ENCODE data around the gene LRRC71. TPM values are rescaled to one million over a fixed set of nuclear protein-coding genes. Genes with fewer than 3 reads are reported as not detected.

The LRRC71 gene
- total RNA-seq, result not detected in 2 replicates

GRCh38 chr1:156920233-156921052 is at the start of gene LRRC71:
Gene LRRC71, plus strand, starts transcription at chr1:156920632. Its CDS starts 172 bp downstream, at chr1:156920804.
- DNase-seq (ENCODE audit: low read depth), result no peak
- peak; percentile 85 for TF ChIP-seq CTCF (conservative IDR thresholded peaks at IDR 0.05; ENCODE audit: low read depth, low read length)
- peak within 1 kb of the TSS; percentile 34 for H3K4me3 ChIP-seq (ENCODE audit: low read depth, low read length)

GRCh38 chr1:156873659-156874058 is 46.8 kb upstream of the LRRC71 start:
- H3K4me3 ChIP-seq (ENCODE audit: low read depth, low read length), result no peak overlapping the region
- no peak for TF ChIP-seq CTCF (conservative IDR thresholded peaks at IDR 0.05; ENCODE audit: low read depth, low read length)
- no peak for DNase-seq (ENCODE audit: low read depth)

- no peak overlapping the region for H3K4me3 ChIP-seq (ENCODE audit: low read depth, low read length)
- TF ChIP-seq CTCF (conservative IDR thresholded peaks at IDR 0.05; ENCODE audit: low read depth, low read length), result no peak
- no peak for DNase-seq (ENCODE audit: low read depth)
Observed at GRCh38 chr1:156874142-156874541, 46.3 kb upstream of the LRRC71 start.

GRCh38 chr1:156874572-156875340 is 45.7 kb upstream of the LRRC71 start:
- DNase-seq (ENCODE audit: low read depth), result no peak
- no peak for TF ChIP-seq CTCF (conservative IDR thresholded peaks at IDR 0.05; ENCODE audit: low read depth, low read length)
- H3K4me3 ChIP-seq (ENCODE audit: low read depth, low read length), result no peak overlapping the region

GRCh38 chr1:156875341-156875615 is 45.2 kb upstream of the LRRC71 start:
- no peak for TF ChIP-seq CTCF (conservative IDR thresholded peaks at IDR 0.05; ENCODE audit: low read depth, low read length)

GRCh38 chr1:156876281-156876680 is 44.2 kb upstream of the LRRC71 start:
- no peak for TF ChIP-seq CTCF (conservative IDR thresholded peaks at IDR 0.05; ENCODE audit: low read depth, low read length)
- DNase-seq (ENCODE audit: low read depth), result no peak
- H3K4me3 ChIP-seq (ENCODE audit: low read depth, low read length), result no peak overlapping the region

More at GRCh38 chr1:156875341-156875615, 45.2 kb upstream of the LRRC71 start:
- H3K4me3 ChIP-seq (ENCODE audit: low read depth, low read length), result no peak overlapping the region
- no peak for DNase-seq (ENCODE audit: low read depth)
